OCI-LY3 (cell line): ENCODE results near the gene ABI2.

Experiments
- CTCF ChIP-seq: fragments of 200-600, 300-600 bp; sonication (generic); IDR thresholded peaks from 2 replicates; pipeline ENCODE4 v1.5.1; 2014; ENCODE audit warnings: antibody characterized with exemption, low read length, low read depth
- EZH2phosphoT487 ChIP-seq: fragments of 200-600 bp; shearing (Covaris generic); IDR thresholded peaks from 2 replicates; pipeline ENCODE4 v1.6.1; 2018; ENCODE audit warnings: antibody characterized with exemption, mixed run types, low read depth

DNA sequence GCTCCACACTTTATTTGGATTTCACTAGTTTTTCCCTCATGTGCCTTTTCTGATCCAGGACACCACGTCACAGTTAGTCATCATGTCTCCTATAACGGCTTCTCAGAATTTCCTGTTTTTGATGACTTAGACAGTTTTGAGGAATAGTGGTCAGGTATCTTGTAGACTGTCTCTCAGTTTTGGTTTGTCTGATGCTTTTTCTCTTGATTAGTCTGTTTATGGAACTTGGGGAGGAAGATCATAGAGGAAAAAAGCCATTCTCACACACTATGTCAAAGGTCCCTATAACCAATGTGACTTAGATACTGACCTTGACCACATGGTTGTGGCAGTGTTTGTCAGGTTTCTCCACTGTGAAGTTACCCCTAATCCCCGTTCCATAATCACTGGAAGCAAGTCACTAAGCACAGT is 117.9 kb downstream of the ABI2 start:
- no peak for TF ChIP-seq CTCF
- TF ChIP-seq EZH2phosphoT487: no peak
